Astrocyte of the spinal cord (primary cell): ENCODE data around the gene AP1G1.

ENCODE experiments used
- DNase-seq: peaks from one replicate; pipeline ENCODE4 v3.0.0; 2011; ENCODE audit warnings: low read depth, low spot score
- H3K4me3 ChIP-seq: 2 replicates; pipeline ENCODE4 v1.5.1; 2011; ENCODE audit warnings: low read depth, mild to moderate bottlenecking, low read length, moderate library complexity
- CTCF ChIP-seq: IDR thresholded peaks from 2 replicates; pipeline ENCODE4 v1.5.1; 2012; ENCODE audit warnings: low read depth, mild to moderate bottlenecking, low read length, inconsistent platforms
- in situ Hi-C: cut with HindIII; loops from 2 replicates; pipeline ENCODE4 v1.10.0; 2017; ENCODE audit warnings: low sequenced_read_pairs

The AP1G1 gene

GRCh38 chr16:71762186-71762585, 46.4 kb downstream of the AP1G1 start:
- TF ChIP-seq CTCF = no peak
- in situ Hi-C loops = no loop called here
- H3K4me3 ChIP-seq = no peak overlapping the region
- DNase-seq = no peak

- H3K4me3 ChIP-seq = no peak overlapping the region
- DNase-seq = no peak
- TF ChIP-seq CTCF = no peak
- in situ Hi-C loops = no loop called here
Measured at GRCh38 chr16:71761097-71761496, 47.5 kb downstream of the AP1G1 start.

GRCh38 chr16:71758293-71758760, 50.3 kb downstream of the AP1G1 start:
- H3K4me3 ChIP-seq = no peak overlapping the region
- in situ Hi-C loops = no loop called here
- no peak for DNase-seq
- no peak for TF ChIP-seq CTCF

- TF ChIP-seq CTCF = no peak
- no peak for DNase-seq
- in situ Hi-C loops = no loop called here
- no peak overlapping the region for H3K4me3 ChIP-seq
Measured at GRCh38 chr16:71754652-71755051, 54.0 kb downstream of the AP1G1 start.

- in situ Hi-C loops = no loop called here
- TF ChIP-seq CTCF = no peak
- H3K4me3 ChIP-seq = no peak overlapping the region
- no peak for DNase-seq
Measured at GRCh38 chr16:71754108-71754507, 54.5 kb downstream of the AP1G1 start.

DNA sequence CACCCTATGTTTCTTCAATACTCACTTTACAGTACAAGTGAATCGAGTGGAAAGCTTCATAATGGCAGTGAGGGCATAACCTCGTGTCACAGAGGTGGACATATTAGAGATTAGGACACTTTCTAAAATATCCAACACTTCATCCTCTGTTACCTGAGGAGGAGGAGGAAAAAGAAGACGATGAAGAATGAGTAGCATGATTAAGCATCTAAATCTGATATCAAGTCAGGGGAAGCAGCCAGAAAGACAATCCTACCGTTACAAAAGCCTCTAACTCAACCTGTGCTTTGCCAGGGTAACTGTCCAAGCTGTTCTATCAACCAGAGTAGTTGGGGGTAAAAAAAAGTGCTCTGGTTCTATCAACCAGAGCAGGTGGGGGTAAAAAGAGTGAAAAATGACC, 60.4 kb downstream of the AP1G1 start:
- DNase-seq = no peak
- H3K4me3 ChIP-seq = no peak overlapping the region
- in situ Hi-C loops = no loop called here
- no peak for TF ChIP-seq CTCF
